Muscle layer of duodenum (tissue), 2 donors: ENCODE measurements around the gene LY86.
"Not testable (repeated sequence)": the region's sequence is repeated elsewhere in the genome, so short reads cannot be mapped to it uniquely, and the experiment has no call there.

ENCODE experiments used
- H3K27ac ChIP-seq: one replicate; pipeline ENCODE4 v1.7.0; 2013; ENCODE audit warnings: mild to moderate bottlenecking, low read length
- H3K27me3 ChIP-seq: one replicate; pipeline ENCODE4 v1.7.0; 2013; ENCODE audit warnings: low read depth, mild to moderate bottlenecking, control low read depth, low read length
- H3K36me3 ChIP-seq, 2 donors: one replicate each; pipeline ENCODE4 v1.7.0; 2013; ENCODE audit warnings: low read length in 2 of 2, control low read depth in 1 of 2, mild to moderate bottlenecking in 1 of 2; ENCODE audit not compliant: insufficient read depth in 2 of 2, control insufficient read depth in 1 of 2
- H3K4me1 ChIP-seq, 2 donors: one replicate each; pipeline ENCODE4 v1.7.0; 2013; ENCODE audit warnings: low read length in 2 of 2, mild to moderate bottlenecking in 2 of 2, control low read depth in 1 of 2, moderate library complexity in 1 of 2; ENCODE audit not compliant: insufficient read depth in 2 of 2, control insufficient read depth in 1 of 2
- H3K4me3 ChIP-seq, 2 donors: one replicate each; pipeline ENCODE4 v1.7.0; 2013; ENCODE audit warnings: low read length in 2 of 2, low read depth in 1 of 2, mild to moderate bottlenecking in 1 of 2
- H3K9me3 ChIP-seq, 2 donors: one replicate each; pipeline ENCODE4 v1.7.0; 2013; ENCODE audit warnings: low read length in 2 of 2, control low read depth in 1 of 2, mild to moderate bottlenecking in 1 of 2; ENCODE audit not compliant: control insufficient read depth in 1 of 2
- donor health status: healthy.

Gene LY86

GRCh38 chr6:6657820-6658217 is 69.3 kb downstream of the LY86 start:
- no peaks in the 10 kb centered on the region for H3K27me3 ChIP-seq
- H3K27ac ChIP-seq, result no peak overlapping the region
- peaks cover 5 to 15% of the 10 kb centered on the region in 2 donors for H3K4me1 ChIP-seq
- H3K9me3 ChIP-seq, result no peaks in the 10 kb centered on the region
- H3K36me3 ChIP-seq, result no peaks in the 10 kb centered on the region
- no peak overlapping the region for H3K4me3 ChIP-seq

- H3K4me3 ChIP-seq, result no peak overlapping the region
- H3K27me3 ChIP-seq, result no peaks in the 10 kb centered on the region
- peaks cover 0 to 15% of the 10 kb centered on the region in 2 donors for H3K4me1 ChIP-seq
- no peaks in the 10 kb centered on the region for H3K36me3 ChIP-seq
- H3K27ac ChIP-seq, result no peak overlapping the region
- no peaks in the 10 kb centered on the region for H3K9me3 ChIP-seq
Observed at GRCh38 chr6:6659600-6660327, 71.2 kb downstream of the LY86 start.

DNA sequence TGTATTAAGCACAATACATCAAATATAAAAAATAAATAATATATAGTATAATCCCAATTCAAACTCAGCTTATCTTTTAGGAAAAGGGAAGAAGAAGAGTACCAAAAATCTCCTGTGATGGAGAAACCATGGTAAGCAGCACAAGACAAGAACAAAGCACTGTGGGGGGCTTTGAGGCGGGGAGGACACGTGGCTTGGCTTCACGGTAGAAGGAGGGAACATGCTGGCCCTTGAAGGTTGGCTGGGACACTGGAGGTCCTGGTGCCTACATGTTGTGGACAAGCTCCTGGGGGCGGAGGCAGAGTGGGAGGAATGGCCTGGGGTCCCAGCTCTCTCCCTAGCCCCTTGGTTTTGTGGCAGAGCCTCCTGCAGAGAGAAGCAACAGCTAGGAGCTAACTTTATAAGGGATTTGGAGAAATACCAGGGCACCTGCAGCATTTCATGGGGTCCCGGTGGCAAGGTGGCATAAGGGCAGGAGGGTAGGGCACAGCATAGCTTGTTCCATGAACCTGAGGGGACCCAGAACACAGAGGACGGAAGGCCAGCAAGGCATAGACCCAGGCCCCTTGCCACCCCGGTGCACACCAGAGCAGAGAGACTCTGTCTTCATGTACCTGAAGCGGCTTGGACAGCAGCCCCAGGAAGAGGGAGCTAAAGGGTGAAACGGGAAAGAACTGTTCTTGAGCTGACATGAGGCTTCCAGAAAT is 72.0 kb downstream of the LY86 start:
- Histone ChIP-seq H3K4me3 (no peak overlapping the region), H3K36me3 (no peaks in the 10 kb centered on the region), H3K27me3 (no peaks in the 10 kb centered on the region), H3K4me1 (peaks cover 0 to 12% of the 10 kb centered on the region in 2 donors), H3K9me3 (no peaks in the 10 kb centered on the region), H3K27ac (no peak overlapping the region)

DNA sequence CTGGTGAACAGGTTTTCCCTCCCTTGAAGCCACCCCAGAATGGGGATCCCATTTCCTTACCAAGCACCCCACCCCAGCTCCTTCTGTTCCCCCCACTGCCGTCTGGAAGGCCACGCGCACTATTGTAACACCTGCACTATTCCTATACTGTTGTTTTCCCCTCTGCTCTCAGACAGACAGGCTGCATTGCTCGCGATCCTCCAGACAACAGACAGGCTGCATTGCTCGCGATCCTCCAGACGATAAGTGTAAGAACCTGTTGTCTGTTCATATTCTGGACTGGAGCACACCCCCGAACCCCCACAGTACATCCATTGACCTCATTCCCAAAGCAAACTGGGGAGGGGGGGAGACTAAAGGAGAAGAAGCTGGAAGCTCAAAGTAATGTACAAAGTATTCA is 72.7 kb downstream of the LY86 start:
- H3K9me3 ChIP-seq, result no peaks in the 10 kb centered on the region
- H3K4me1 ChIP-seq, result peaks cover 0 to 12% of the 10 kb centered on the region in 2 donors
- H3K4me3 ChIP-seq, result no peak overlapping the region
- no peaks in the 10 kb centered on the region for H3K36me3 ChIP-seq
- no peaks in the 10 kb centered on the region for H3K27me3 ChIP-seq
- H3K27ac ChIP-seq, result no peak overlapping the region

GRCh38 chr6:6661684-6662083 is 73.2 kb downstream of the LY86 start:
- Histone ChIP-seq H3K4me1 (peaks cover 0 to 12% of the 10 kb centered on the region in 2 donors), H3K27me3 (no peaks in the 10 kb centered on the region), H3K36me3 (no peaks in the 10 kb centered on the region), H3K27ac (no peak overlapping the region), H3K9me3 (no peaks in the 10 kb centered on the region), H3K4me3 (no peak overlapping the region)

GRCh38 chr6:6663421-6664135 is 75.1 kb downstream of the LY86 start:
- no peak overlapping the region for H3K27ac ChIP-seq
- H3K4me1 ChIP-seq, result peaks cover 0 to 12% of the 10 kb centered on the region in 2 donors
- H3K36me3 ChIP-seq, result no peaks in the 10 kb centered on the region
- H3K4me3 ChIP-seq, result no peak overlapping the region
- no peaks in the 10 kb centered on the region for H3K27me3 ChIP-seq
- no peaks in the 10 kb centered on the region for H3K9me3 ChIP-seq

DNA sequence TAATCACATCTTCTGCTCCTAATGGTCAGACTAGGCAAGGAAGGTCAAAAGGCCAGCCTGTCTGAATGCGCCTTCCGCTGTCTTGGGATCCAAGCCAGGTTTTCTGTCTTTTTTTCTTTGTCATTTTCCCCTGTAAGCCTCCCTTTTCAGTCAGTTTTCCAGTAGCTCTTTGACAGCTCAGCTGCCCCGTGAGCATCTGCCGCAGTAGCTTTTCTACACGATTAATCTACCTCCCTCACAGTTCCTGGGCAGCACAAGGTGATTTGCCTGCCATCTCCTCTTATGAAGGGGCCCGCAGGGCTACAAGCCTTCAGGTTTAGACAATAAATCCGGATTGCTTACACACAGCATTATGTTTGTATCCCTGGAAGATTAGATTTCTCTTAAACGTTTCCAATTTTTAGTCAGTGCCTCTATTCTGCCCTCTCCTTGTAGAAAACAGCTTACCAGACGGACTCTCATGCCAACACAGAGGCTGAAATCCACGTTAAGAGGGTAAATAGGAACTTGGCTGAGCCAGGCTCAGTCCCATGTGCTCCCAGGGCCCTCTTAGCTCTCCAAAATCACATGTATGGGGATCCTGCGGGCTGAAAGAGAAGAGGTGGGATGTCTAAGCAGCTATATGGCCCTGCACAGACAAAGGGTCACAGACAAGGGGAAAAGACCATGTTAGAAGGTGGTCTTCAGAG is 77.2 kb downstream of the LY86 start:
- H3K4me1 ChIP-seq, result peaks cover 0 to 12% of the 10 kb centered on the region in 2 donors
- no peaks in the 10 kb centered on the region for H3K27me3 ChIP-seq
- no peak overlapping the region for H3K4me3 ChIP-seq
- no peaks in the 10 kb centered on the region for H3K36me3 ChIP-seq
- H3K9me3 ChIP-seq, result no peaks in the 10 kb centered on the region
- no peak overlapping the region for H3K27ac ChIP-seq

- not testable (repeated sequence) for H3K4me3 ChIP-seq, H3K27me3 ChIP-seq, H3K36me3 ChIP-seq, H3K9me3 ChIP-seq, H3K27ac ChIP-seq, H3K4me1 ChIP-seq
Observed at GRCh38 chr6:6670150-6670549, 81.6 kb downstream of the LY86 start.

DNA sequence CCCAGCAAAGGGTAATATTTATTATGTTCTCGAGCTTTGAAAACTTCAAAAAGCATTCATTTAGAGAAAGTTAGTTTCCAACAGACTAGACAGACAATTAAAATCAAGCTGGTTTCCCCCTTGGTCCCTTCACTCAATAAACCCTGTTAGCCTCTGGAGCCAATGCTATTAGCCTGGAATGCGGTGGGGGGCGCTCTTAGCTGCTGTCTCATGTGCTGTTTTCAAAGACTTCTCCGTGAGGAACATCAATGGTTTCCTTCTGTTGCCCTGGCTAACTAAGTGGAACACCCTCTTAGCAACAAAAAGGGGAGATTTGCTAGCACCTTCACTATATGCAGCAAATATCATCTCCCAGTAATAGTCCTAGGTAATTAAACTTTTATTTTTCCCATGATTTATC is 86.4 kb downstream of the LY86 start:
- Histone ChIP-seq H3K4me1 (peaks cover 4 to 6% of the 10 kb centered on the region in 2 donors), H3K27ac (no peak overlapping the region), H3K4me3 (no peak overlapping the region), H3K9me3 (no peaks in the 10 kb centered on the region), H3K36me3 (no peaks in the 10 kb centered on the region), H3K27me3 (no peaks in the 10 kb centered on the region)

DNA sequence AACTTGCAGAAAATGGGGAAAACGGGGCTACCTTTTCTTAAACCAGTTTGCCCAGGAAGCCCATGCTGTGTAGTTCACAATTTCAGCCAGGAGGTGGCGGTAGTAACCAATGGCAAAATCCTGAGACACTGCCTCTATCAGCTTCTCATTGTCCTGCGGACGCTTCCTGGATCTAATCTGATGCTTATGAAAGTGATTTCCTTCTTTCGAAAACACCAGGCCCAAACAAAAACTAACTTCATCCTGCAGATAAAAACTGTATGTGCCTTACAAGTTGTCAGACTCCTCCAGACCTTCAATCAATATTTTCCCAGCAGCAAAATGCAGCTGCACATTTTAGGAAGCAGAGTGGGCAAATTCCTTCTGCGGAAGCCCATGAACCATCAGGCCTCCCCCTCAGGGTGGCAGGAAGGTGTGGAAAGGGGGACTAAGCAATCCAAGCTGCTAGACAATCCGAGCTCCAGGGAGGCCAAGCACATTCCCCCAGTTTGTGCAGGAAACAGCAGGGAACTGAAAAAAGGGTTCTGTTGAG is 88.5 kb downstream of the LY86 start:
- Histone ChIP-seq H3K27me3 (no peaks in the 10 kb centered on the region), H3K27ac (peak overlapping the region; percentile 35), H3K4me3 (no peak overlapping the region), H3K9me3 (no peaks in the 10 kb centered on the region), H3K4me1 (peaks cover 4 to 9% of the 10 kb centered on the region in 2 donors), H3K36me3 (no peaks in the 10 kb centered on the region)

DNA sequence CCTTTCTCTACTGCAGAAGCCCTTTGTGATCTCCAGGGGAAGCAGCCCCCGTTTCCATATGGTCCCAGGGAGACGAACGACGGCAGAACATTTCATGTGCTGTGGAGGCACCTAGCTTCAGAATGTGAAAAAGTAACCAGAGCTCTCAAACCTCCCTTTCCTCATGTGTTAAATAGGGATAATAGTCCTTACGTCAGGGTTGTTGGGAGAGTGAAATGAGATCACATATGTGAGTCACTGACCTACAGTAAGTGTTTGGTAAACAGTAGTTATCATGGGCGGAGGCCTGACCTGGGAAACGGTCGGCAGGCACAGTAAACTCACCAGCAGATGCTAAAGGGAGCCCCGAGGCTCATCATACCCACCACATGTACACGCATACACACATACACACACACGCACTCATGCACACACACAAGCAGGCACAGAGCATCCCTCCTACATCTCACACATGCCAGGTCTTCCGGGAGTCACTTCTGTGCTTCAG is 89.7 kb downstream of the LY86 start:
- H3K4me3 ChIP-seq, result no peak overlapping the region
- H3K9me3 ChIP-seq, result no peaks in the 10 kb centered on the region
- H3K36me3 ChIP-seq, result no peaks in the 10 kb centered on the region
- no peaks in the 10 kb centered on the region for H3K27me3 ChIP-seq
- H3K4me1 ChIP-seq, result peaks cover 4 to 10% of the 10 kb centered on the region in 2 donors
- peak overlapping the region; percentile 48 for H3K27ac ChIP-seq
